Tibial nerve (tissue), 4 donors: ENCODE measurements around the gene SPAM1.

Source experiments
- EP300 ChIP-seq, 2 donors: sonication (generic); formaldehyde crosslinking; IDR thresholded peaks; one replicate each; pipeline ENCODE4 v1.6.1; 2017; ENCODE audit warnings: antibody characterized with exemption in 2 of 2, mild to moderate bottlenecking in 1 of 2
- POLR2A ChIP-seq, 2 donors: fragments of 450-650 bp; IDR thresholded peaks; one replicate each; pipeline ENCODE4 v1.6.1; 2017; ENCODE audit warnings: antibody characterized with exemption in 2 of 2, mild to moderate bottlenecking in 2 of 2, moderate library complexity in 2 of 2
- TF ChIP-seq, protein P1 (sequence below), 5 experiments: fragments of 200-600 bp in 3 of 5; fragments of 450-650 bp in 2 of 5; sonication (generic) in 3 of 5; IDR thresholded peaks; one replicate each; pipeline ENCODE4 v1.5.1; 2016 to 2019; ENCODE audit warnings: antibody characterized with exemption in 5 of 5, mild to moderate bottlenecking in 3 of 5, moderate library complexity in 2 of 5

DNA sequence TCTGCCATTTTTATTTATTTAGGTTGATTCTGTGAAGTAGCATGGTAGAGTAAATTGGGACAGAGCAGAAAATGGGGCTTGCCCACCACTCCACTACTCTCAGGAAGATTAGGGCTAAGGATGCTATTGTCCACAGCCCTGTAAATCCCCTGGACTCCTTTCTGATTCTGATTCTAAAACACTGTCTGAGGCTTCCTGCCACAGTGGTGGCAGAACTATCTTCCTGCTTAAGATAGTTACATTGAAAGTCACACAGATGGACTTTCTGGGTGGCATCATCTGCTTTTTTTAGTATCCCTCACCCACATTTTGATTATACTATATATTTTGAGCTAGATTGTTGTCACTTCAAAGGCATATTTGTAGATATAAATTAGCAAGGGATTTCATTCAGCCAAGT, 50.0 kb downstream of the SPAM1 start:
- TF ChIP-seq EP300 (IDR thresholded peaks at IDR 0.05) (no peak), POLR2A (IDR thresholded peaks at IDR 0.05) (no peak)
- TF ChIP-seq, protein P1, sequence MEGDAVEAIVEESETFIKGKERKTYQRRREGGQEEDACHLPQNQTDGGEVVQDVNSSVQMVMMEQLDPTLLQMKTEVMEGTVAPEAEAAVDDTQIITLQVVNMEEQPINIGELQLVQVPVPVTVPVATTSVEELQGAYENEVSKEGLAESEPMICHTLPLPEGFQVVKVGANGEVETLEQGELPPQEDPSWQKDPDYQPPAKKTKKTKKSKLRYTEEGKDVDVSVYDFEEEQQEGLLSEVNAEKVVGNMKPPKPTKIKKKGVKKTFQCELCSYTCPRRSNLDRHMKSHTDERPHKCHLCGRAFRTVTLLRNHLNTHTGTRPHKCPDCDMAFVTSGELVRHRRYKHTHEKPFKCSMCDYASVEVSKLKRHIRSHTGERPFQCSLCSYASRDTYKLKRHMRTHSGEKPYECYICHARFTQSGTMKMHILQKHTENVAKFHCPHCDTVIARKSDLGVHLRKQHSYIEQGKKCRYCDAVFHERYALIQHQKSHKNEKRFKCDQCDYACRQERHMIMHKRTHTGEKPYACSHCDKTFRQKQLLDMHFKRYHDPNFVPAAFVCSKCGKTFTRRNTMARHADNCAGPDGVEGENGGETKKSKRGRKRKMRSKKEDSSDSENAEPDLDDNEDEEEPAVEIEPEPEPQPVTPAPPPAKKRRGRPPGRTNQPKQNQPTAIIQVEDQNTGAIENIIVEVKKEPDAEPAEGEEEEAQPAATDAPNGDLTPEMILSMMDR (IDR thresholded peaks at IDR 0.05) = no peak
